PC-3 (cell line): Measurements from ENCODE around the gene MR1. TPM values are rescaled to one million over a fixed set of nuclear protein-coding genes. Genes with fewer than 3 reads are reported as not detected.
A peak's percentile ranks its signal among the peaks of the same experiment; 100 is the strongest.

Experiments
- ATAC-seq: fragments of 200-7000 bp; cut with Tn5 transposase; 2 replicates; pipeline ENCODE4 v1.9.1; 2020; ENCODE audit warnings: mild to moderate bottlenecking, moderate library complexity
- BruUV-seq: library from RNA; stranded (reverse); fragments of 400-500 nt; replicated peaks from 2 replicates; lab custom pipeline; 2021; lab: Mats Ljungman, UMichigan
- CTCF ChIA-PET: fragments of 300-600 bp; sonication (Branson Sonifier 250); formaldehyde crosslinking; loops from one replicate; lab custom pipeline; 2022; ENCODE audit warnings: antibody characterized with exemption; lab: Charles Lee
- POLR2A ChIA-PET: fragments of 300-600 bp; sonication (Branson Sonifier 250); formaldehyde crosslinking; loops from one replicate; lab custom pipeline; 2022; ENCODE audit warnings: antibody characterized with exemption; ENCODE audit not compliant: unreplicated experiment; lab: Charles Lee
- DNase-seq: peaks from one replicate; pipeline ENCODE4 v3.0.0-alpha.2; 2015
- H2AFZ ChIP-seq: fragments of 300-600 bp; sonication (generic); 2 replicates; pipeline ENCODE4 v1.6.0; 2016; ENCODE audit warnings: antibody characterized with exemption, low read length
- H3F3A ChIP-seq: fragments of 300-600 bp; sonication (generic); one replicate; pipeline ENCODE4 v1.6.0; 2017; ENCODE audit warnings: antibody characterized with exemption, low read length, control low read depth, mild to moderate bottlenecking; ENCODE audit not compliant: unreplicated experiment
- H3K27ac ChIP-seq: fragments of 300-600 bp; sonication (generic); 2 replicates; pipeline ENCODE4 v1.5.1; 2016; ENCODE audit warnings: mild to moderate bottlenecking, low read length
- H3K27me3 ChIP-seq: fragments of 300-600 bp; sonication (generic); 2 replicates; pipeline ENCODE4 v1.6.1; 2016; ENCODE audit warnings: low read length, mixed read lengths
- H3K36me3 ChIP-seq: fragments of 300-600 bp; sonication (generic); 2 replicates; pipeline ENCODE4 v1.6.1; 2016; ENCODE audit warnings: low read depth, mixed run types, low read length, mixed read lengths
- H3K4me1 ChIP-seq: fragments of 300-600 bp; sonication (generic); 2 replicates; pipeline ENCODE4 v1.5.1; 2016; ENCODE audit warnings: low read length; ENCODE audit not compliant: insufficient read depth
- H3K4me2 ChIP-seq: fragments of 300-600 bp; sonication (generic); 2 replicates; pipeline ENCODE4 v1.6.0; 2016; ENCODE audit warnings: low read length
- H3K4me3 ChIP-seq: fragments of 300-600 bp; sonication (generic); 2 replicates; pipeline ENCODE4 v1.5.1; 2016; ENCODE audit warnings: mild to moderate bottlenecking, low read length, mixed read lengths
- H3K79me2 ChIP-seq: fragments of 300-600 bp; sonication (generic); 2 replicates; pipeline ENCODE4 v1.6.1; 2017; ENCODE audit warnings: low read length, mixed read lengths
- H3K9ac ChIP-seq: fragments of 300-600 bp; sonication (generic); 2 replicates; pipeline ENCODE4 v1.6.0; 2016; ENCODE audit warnings: mild to moderate bottlenecking, low read length
- H3K9me2 ChIP-seq: fragments of 300-600 bp; sonication (generic); replicated peaks from 2 replicates; pipeline ENCODE4 v1.6.1; 2016; ENCODE audit warnings: mixed run types, low read length, mixed read lengths
- H3K9me3 ChIP-seq: fragments of 300-600 bp; sonication (generic); 2 replicates; pipeline ENCODE4 v1.6.1; 2016; ENCODE audit warnings: low read length, mixed read lengths
- H4K20me1 ChIP-seq: fragments of 300-600 bp; sonication (generic); 2 replicates; pipeline ENCODE4 v1.6.1; 2016; ENCODE audit warnings: low read length, mixed read lengths
- CTCF ChIP-seq: fragments of 300-600 bp; sonication (generic); conservative IDR thresholded peaks from 2 replicates; pipeline ENCODE4 v1.5.1; 2017; ENCODE audit warnings: antibody characterized with exemption, low read depth, mild to moderate bottlenecking, low read length
- EZH2 ChIP-seq: fragments of 300-600 bp; sonication (generic); IDR thresholded peaks from one replicate; pipeline ENCODE4 v1.6.1; 2017; ENCODE audit warnings: antibody characterized with exemption, mild to moderate bottlenecking, low read length; ENCODE audit not compliant: unreplicated experiment
- EZH2phosphoT487 ChIP-seq: fragments of 300-600 bp; sonication (generic); IDR thresholded peaks from 2 replicates; pipeline ENCODE4 v1.6.1; 2018; ENCODE audit warnings: mild to moderate bottlenecking, antibody characterized with exemption, low read length, borderline replicate concordance
- intact Hi-C: fragments of 100-400 bp; cut with micrococcal nuclease; formaldehyde crosslinking; loops from 2 replicates; pipeline ENCODE4 v1.9.0; 2023
- total RNA-seq: library from RNA; depleted of rRNA; stranded (reverse); fragments of >200 nt; gene quantifications from 2 replicates; pipeline ENCODE4 v1.2.3, GENCODE V29; 2014

MR1 gene
- total RNA-seq, 1 experiment from 2014 or later: 3.4 TPM

GRCh38 chr1:181100934-181101333 lies 67.2 kb downstream of the MR1 start:
- Histone ChIP-seq H3K4me2 (peak overlapping the region; percentile 74), H3K4me3 (no peak overlapping the region), H3K9ac (peak overlapping the region; percentile 60), H3F3A (no peaks in the 10 kb centered on the region), H3K9me2 (no peaks in the 10 kb centered on the region), H3K9me3 (no peaks in the 10 kb centered on the region), H3K27me3 (no peaks in the 10 kb centered on the region), H3K27ac (peak overlapping the region; percentile 91), H4K20me1 (no peaks in the 10 kb centered on the region), H3K4me1 (peaks cover 62% of the 10 kb centered on the region), H3K79me2 (peaks cover 24% of the 10 kb centered on the region), H3K36me3 (no peaks in the 10 kb centered on the region), H2AFZ (no peak overlapping the region)
- DNase-seq (no peak), ATAC-seq (no peak)
- intact Hi-C loops: no loop called here
- TF ChIP-seq EZH2: no peak
- TF ChIP-seq EZH2phosphoT487: no peak
- no peak for TF ChIP-seq CTCF
- BruUV-seq: no TSS peak
- ChIA-PET POLR2A (no interaction called here), CTCF (no interaction called here)

- CTCF ChIA-PET: no interaction called here
- no peaks in the 10 kb centered on the region for H4K20me1 ChIP-seq
- peak; percentile 6; the same call in 1 of the 2 replicates for ATAC-seq
- H3K9ac ChIP-seq: peak overlapping the region; percentile 60
- peak overlapping the region; percentile 74 for H3K4me2 ChIP-seq
- H3K4me1 ChIP-seq: peaks cover 70% of the 10 kb centered on the region
- peak overlapping the region; percentile 91 for H3K27ac ChIP-seq
- intact Hi-C loops: no loop called here
- H3K9me2 ChIP-seq: no peaks in the 10 kb centered on the region
- H3F3A ChIP-seq: no peaks in the 10 kb centered on the region
- DNase-seq: peak; percentile 52
- TF ChIP-seq CTCF (no peak), EZH2phosphoT487 (no peak), EZH2 (no peak)
- peak overlapping the region; percentile 35; the same call in 1 of the 2 replicates for H3K4me3 ChIP-seq
- no TSS peak for BruUV-seq
- peaks cover 24% of the 10 kb centered on the region for H3K79me2 ChIP-seq
- POLR2A ChIA-PET: no interaction called here
- H2AFZ ChIP-seq: no peak overlapping the region
- no peaks in the 10 kb centered on the region for H3K27me3 ChIP-seq
- H3K9me3 ChIP-seq: no peaks in the 10 kb centered on the region
- H3K36me3 ChIP-seq: no peaks in the 10 kb centered on the region
Measured at GRCh38 chr1:181101581-181102226, 67.9 kb downstream of the MR1 start.

GRCh38 chr1:181102841-181103240 lies 69.1 kb downstream of the MR1 start:
- peaks cover 24% of the 10 kb centered on the region for H3K79me2 ChIP-seq
- H3K27me3 ChIP-seq: no peaks in the 10 kb centered on the region
- no peaks in the 10 kb centered on the region for H3F3A ChIP-seq
- intact Hi-C loops: no loop called here
- no peak for ATAC-seq
- DNase-seq: no peak
- no peak overlapping the region for H3K9ac ChIP-seq
- no peaks in the 10 kb centered on the region for H4K20me1 ChIP-seq
- BruUV-seq: no TSS peak
- TF ChIP-seq CTCF: no peak
- no peak for TF ChIP-seq EZH2
- no peak for TF ChIP-seq EZH2phosphoT487
- peak overlapping the region; percentile 91 for H3K27ac ChIP-seq
- no peaks in the 10 kb centered on the region for H3K36me3 ChIP-seq
- no peak overlapping the region for H2AFZ ChIP-seq
- ChIA-PET POLR2A (no interaction called here), CTCF (no interaction called here)
- peak overlapping the region; percentile 74; the same call in 1 of the 2 replicates for H3K4me2 ChIP-seq
- H3K9me3 ChIP-seq: no peaks in the 10 kb centered on the region
- H3K9me2 ChIP-seq: no peaks in the 10 kb centered on the region
- H3K4me3 ChIP-seq: no peak overlapping the region
- H3K4me1 ChIP-seq: peaks cover 76% of the 10 kb centered on the region
